Stomach (tissue), 9 donors: Measurements from ENCODE around the gene VPS9D1. TPM values are rescaled to one million over a fixed set of nuclear protein-coding genes. Genes with fewer than 3 reads are reported as not detected.

ENCODE experiments used
- DNase-seq, 2 donors: peaks; one replicate each; pipeline versions ENCODE4 v3.0.0 to v3.0.0-alpha.2; 2013 to 2019
- H3K27ac ChIP-seq, 5 donors: fragments of 200-600 bp in 4 of 5; sonication (generic) in 4 of 5; one replicate each; pipeline ENCODE4 v1.5.1; 2013 to 2019; ENCODE audit warnings: mild to moderate bottlenecking in 1 of 5, moderate library complexity in 1 of 5
- H3K27me3 ChIP-seq, 3 donors: fragments of 200-600 bp; sonication (generic); one replicate each; pipeline ENCODE4 v1.5.1; 2017 to 2019; ENCODE audit warnings: mixed run types in 1 of 3
- H3K36me3 ChIP-seq, 4 donors: fragments of 200-600 bp; sonication (generic); 1 replicate in 3 of 4; 2 replicates in 1 of 4; pipeline ENCODE4 v1.5.1; 2016 to 2019
- H3K4me1 ChIP-seq, 4 donors: fragments of 200-600 bp; sonication (generic); one replicate each; pipeline ENCODE4 v1.5.1; 2016 to 2019
- H3K4me3 ChIP-seq, 4 donors: fragments of 200-600 bp; sonication (generic) in 3 of 4; one replicate each; pipeline ENCODE4 v1.5.1; 2016 to 2019; ENCODE audit warnings: mild to moderate bottlenecking in 1 of 4
- H3K9me3 ChIP-seq, 4 donors: fragments of 200-600 bp; sonication (generic); one replicate each; pipeline ENCODE4 v1.5.1; 2016 to 2019
- CTCF ChIP-seq, 7 experiments: fragments of 450-650 bp in 4 of 7; fragments of 200-600 bp in 3 of 7; sonication (generic) in 3 of 7; IDR thresholded peaks; one replicate each; pipeline ENCODE4 v1.5.1; 2016 to 2019; ENCODE audit warnings: antibody characterized with exemption in 7 of 7, control low read depth in 2 of 7, mild to moderate bottlenecking in 1 of 7
- EP300 ChIP-seq: sonication (generic); formaldehyde crosslinking; IDR thresholded peaks from one replicate; pipeline ENCODE4 v1.6.1; 2017; ENCODE audit warnings: antibody characterized with exemption
- POLR2A ChIP-seq, 4 donors: fragments of 450-650 bp; IDR thresholded peaks; one replicate each; pipeline ENCODE4 v1.6.1; 2016; ENCODE audit warnings: antibody characterized with exemption in 4 of 4, control low read depth in 2 of 4, mild to moderate bottlenecking in 1 of 4, moderate library complexity in 1 of 4
- POLR2AphosphoS5 ChIP-seq, 3 donors: sonication (generic); formaldehyde crosslinking; IDR thresholded peaks; one replicate each; pipeline ENCODE4 v1.6.1; 2016; ENCODE audit warnings: antibody characterized with exemption in 3 of 3
- WGBS, 5 donors: extraction: QIAGEN DNeasy Blood & Tissue Kit in 3 of 5; methylation state at CpG; one replicate each; pipeline versions ENCODE4 v1.1.5 to v1.1.7; 2013 to 2018; 5-methylcytosine and 5-hydroxymethylcytosine counted together
- intact Hi-C: fragments of 100-400 bp; cut with DNase I; formaldehyde crosslinking; loops from one replicate; pipeline ENCODE4 v1.15.1; 2023; ENCODE audit warnings: low total_unique reads
- polyA plus RNA-seq, 3 donors: library from polyadenylated mRNA; stranded (reverse); fragments of 200-250 nt; gene quantifications; one replicate each; pipeline ENCODE4 v1.2.3, GENCODE V29; 2013
- total RNA-seq, 5 donors: library from RNA; depleted of rRNA; stranded (reverse); fragments of >200 nt; gene quantifications; one replicate each; pipeline versions ENCODE4 v1.1.0 to v1.2.3, GENCODE V29; 2014 to 2016
- donor health status: healthy with polysubstance abuse.
- donor health status: Bipolar disorder and iron deficiency.
- donor health status: healthy.

The VPS9D1 gene
- total and polyA plus RNA-seq, 8 donors = 2.7 to 43.2 (median 8.8) TPM

GRCh38 chr16:89722392-89723278, 1.9 kb upstream of the VPS9D1 start:
- Histone ChIP-seq H3K36me3 (peaks cover 15 to 52% (median 50%) of the 10 kb centered on the region in 4 donors), H3K9me3 (no peaks in the 10 kb centered on the region), H3K27ac (peak overlapping the region; percentile 92 to 99 (median 96)), H3K4me3 (peak overlapping the region; percentile 66 to 91 (median 78)), H3K27me3 (no peaks in the 10 kb centered on the region), H3K4me1 (peaks cover 30 to 79% (median 52%) of the 10 kb centered on the region in 4 donors)
- WGBS, 5 donors = 15 to 40% (median 22%) methylated on average over 27 to 56 of the region's 56 CpGs
- DNase-seq = peak; percentile 83 to 92
- TF ChIP-seq POLR2AphosphoS5 (IDR thresholded peaks at IDR 0.05) (peak; percentile 40 to 80 (median 53)), EP300 (no peak)
- intact Hi-C loops = no loop called here

- 0% methylated on average over 3 to 111 of the region's 112 CpGs for WGBS, 5 donors
- H3K4me1 ChIP-seq = peaks cover 30 to 75% (median 52%) of the 10 kb centered on the region in 4 donors
- H3K9me3 ChIP-seq = no peaks in the 10 kb centered on the region
- H3K36me3 ChIP-seq = peaks cover 10 to 44% (median 41%) of the 10 kb centered on the region in 4 donors
- H3K27me3 ChIP-seq = no peaks in the 10 kb centered on the region
- TF ChIP-seq POLR2AphosphoS5 (IDR thresholded peaks at IDR 0.05) (peak in 2 of 3 donors; percentile 59 to 64), EP300 (no peak)
- H3K4me3 ChIP-seq = peak overlapping the region; percentile 66 to 91 (median 78)
- peak overlapping the region; percentile 92 to 99 (median 96) for H3K27ac ChIP-seq
- intact Hi-C loops = no loop called here
- DNase-seq = peak; percentile 70 to 84
Observed at GRCh38 chr16:89721546-89722391, 1.1 kb upstream of the VPS9D1 start.

- Histone ChIP-seq H3K4me3 (peak overlapping the region; percentile 66 to 91 (median 78)), H3K27ac (peak overlapping the region; percentile 92 to 99 (median 96)), H3K27me3 (no peaks in the 10 kb centered on the region), H3K36me3 (peaks cover 10 to 40% (median 35%) of the 10 kb centered on the region in 4 donors), H3K9me3 (no peaks in the 10 kb centered on the region), H3K4me1 (peaks cover 30 to 62% (median 50%) of the 10 kb centered on the region in 4 donors)
- 0 to 1% (median 0%) methylated on average over 23 to 29 of the region's 29 CpGs; no CpG with 5 or more reads in 1 of the 5 donors for WGBS, 5 donors
- TF ChIP-seq POLR2A (IDR thresholded peaks at IDR 0.05) = no peak
- TF ChIP-seq CTCF (IDR thresholded peaks at IDR 0.05) = no peak
- TF ChIP-seq EP300 = no peak
- TF ChIP-seq POLR2AphosphoS5 (IDR thresholded peaks at IDR 0.05) = no peak
- peak in 1 of 2 donors; percentile 52 for DNase-seq
- intact Hi-C loops = no loop called here
Observed at GRCh38 chr16:89720551-89720812, 216 bp downstream of the VPS9D1 start.

GRCh38 chr16:89717688-89718505, 2.8 kb downstream of the VPS9D1 start:
- Histone ChIP-seq H3K27ac (no peak overlapping the region), H3K4me1 (peaks cover 19 to 40% (median 33%) of the 10 kb centered on the region in 4 donors), H3K4me3 (no peak overlapping the region), H3K36me3 (peaks cover 0 to 15% (median 9%) of the 10 kb centered on the region in 4 donors), H3K9me3 (no peaks in the 10 kb centered on the region), H3K27me3 (peaks cover 0 to under 1% (median 0%) of the 10 kb centered on the region in 3 donors)
- TF ChIP-seq CTCF (IDR thresholded peaks at IDR 0.05) (no peak), EP300 (no peak), POLR2AphosphoS5 (IDR thresholded peaks at IDR 0.05) (no peak), POLR2A (IDR thresholded peaks at IDR 0.05) (no peak)
- intact Hi-C loops = no loop called here
- WGBS, 5 donors = 82 to 85% (median 83%) methylated on average over 21 to 24 of the region's 24 CpGs
- DNase-seq = no peak
